ENCODE results near the gene GJB6.

GJB6 gene

GRCh38 chr13:20185366-20186056 lies 46.6 kb downstream of the GJB6 start:
- DNase-seq, result no peak

DNA sequence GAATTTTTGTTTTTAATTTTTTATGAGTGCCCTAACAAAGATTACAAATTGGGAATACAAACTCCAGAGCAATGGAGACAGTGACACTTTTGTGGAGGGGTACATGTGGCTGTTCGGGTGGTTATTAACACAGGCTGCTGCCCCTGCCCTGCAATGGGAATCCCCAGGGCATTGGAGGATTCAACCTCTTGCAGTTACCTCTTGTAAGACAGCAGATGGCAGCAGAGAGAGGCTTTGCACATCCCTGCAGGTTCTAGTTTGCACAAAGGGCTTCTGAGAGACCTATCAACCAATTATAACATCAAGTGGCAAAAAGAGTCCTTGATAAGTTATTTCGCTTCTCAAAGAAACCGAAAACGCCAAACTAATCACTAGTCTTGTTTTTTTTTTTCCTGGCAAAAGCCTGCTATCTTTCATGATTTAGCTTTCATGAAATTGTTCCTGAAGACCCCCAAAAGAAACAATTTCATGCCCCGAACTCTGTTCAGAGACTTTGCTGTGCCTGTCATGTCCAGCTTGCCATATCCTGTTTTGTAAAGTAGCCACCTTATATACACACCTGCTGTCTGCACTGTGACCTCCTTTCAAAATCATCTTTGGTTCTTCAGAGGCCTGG lies 49.8 kb downstream of the GJB6 start:
- DNase-seq, result no peak

GRCh38 chr13:20181188-20181587 lies 50.9 kb downstream of the GJB6 start:
- DNase-seq, result no peak

GRCh38 chr13:20178156-20178555 lies 54.0 kb downstream of the GJB6 start:
- DNase-seq, result no peak

DNA sequence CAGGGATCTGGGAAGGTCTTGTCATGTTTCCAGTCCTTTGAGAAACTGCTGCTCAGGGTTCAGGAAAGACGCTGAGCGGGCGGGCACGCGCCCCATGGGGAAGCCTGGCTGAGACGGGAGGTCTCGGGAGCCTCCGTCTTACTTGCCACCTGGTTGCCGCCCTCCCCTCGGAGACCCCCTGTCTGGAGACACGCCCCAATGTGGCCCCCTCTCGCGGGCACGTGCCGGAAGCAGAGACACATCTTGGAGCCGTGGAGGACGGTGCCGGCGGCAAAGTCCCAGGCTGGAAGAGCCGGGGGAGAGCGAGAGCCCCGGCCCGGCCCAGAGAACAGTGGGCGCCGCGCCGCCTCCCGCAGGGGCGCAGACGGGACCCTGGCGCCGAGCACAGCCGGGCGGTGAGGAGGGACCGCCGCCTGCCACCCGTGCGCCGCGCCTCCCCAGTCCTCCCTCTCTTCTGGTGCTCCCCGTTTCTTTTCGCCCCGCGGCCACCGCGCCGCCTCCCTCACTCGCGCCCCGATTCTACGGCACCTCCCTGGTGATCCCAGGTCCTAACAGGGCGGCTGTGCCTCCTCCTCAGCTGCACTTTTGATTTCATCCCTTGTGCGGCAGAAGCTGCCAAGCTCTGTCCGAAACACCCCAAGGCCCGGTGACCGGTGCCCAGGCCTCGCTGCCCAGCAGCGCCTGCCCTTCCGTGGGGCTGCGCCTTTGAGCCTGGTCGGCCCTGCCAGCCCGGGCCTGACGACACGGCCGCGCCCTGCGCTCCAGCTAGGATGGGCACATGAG lies 54.9 kb downstream of the GJB6 start:
- DNase-seq, result no peak

DNA sequence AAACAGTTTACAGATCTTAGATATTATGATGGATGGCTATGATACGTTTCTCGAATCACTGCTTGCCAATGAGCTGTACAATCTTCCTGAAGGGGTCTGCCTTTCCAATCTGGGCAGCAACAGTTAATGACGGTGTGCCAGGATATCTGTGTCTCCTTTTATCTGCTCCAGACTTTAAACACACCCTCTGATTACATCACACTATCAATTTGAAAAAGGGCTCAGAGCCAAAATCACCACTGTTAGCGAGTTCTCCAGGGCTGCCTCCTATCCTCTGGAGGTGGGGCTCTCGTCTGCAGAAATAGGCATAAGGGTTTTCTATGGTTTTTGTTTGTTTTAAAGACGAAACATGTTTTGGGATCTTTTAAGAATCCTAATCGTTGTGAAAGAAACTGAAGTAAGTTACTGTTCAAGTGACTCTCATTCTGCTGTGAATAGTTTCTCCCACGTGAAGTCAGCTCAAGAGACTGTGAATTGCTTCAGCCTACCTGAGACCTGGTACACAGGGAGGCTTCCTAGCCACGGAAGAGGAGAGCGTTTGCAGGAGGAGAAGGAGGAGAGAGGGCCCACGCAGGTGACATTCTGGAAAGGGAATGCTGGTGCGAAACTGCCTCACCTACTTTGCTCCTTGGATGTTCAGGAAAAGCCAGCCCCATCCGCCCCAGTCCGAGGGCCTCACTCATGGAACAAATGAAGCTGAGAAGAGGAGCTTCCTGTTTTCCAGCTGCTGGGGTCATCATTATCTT lies 56.0 kb downstream of the GJB6 start:
- no peak for DNase-seq

- DNase-seq, result no peak
Observed at GRCh38 chr13:20175406-20175794, 56.7 kb downstream of the GJB6 start.

DNA sequence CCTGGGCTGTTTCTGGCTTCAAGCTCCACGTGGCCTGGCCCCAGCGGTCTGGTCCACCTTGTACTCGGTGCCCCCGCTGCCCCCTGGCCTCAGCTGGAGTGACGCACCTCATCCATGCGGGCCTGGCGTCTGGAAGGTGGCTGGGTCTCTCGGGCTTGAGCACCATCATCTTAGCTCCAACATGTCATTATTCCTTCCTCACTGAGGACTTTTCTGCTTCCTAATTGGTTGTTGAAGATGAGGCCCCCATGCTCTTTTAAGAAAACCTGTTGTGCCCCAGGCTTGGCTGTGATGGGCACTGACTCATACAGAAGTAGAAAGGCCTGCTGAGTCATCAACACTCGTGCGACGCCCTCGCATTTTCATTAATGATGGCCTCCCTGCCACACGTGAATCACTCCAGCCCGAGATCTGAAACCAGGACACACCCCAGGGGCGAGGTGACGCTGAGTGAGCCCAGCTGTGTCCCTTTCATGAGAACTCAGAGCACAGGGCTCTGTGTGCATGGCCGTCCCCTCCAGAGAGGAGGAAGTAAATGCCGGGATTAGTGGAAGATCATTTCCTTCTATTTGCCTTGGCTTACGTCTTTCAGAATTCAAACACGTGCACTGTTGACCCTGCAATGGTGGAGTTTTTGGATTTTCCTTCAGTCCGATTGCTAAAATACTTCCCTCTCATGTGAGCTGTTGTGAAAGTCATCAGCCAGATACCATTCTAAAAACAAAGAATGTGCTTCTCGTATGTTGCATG lies 57.3 kb downstream of the GJB6 start:
- DNase-seq, result no peak

DNA sequence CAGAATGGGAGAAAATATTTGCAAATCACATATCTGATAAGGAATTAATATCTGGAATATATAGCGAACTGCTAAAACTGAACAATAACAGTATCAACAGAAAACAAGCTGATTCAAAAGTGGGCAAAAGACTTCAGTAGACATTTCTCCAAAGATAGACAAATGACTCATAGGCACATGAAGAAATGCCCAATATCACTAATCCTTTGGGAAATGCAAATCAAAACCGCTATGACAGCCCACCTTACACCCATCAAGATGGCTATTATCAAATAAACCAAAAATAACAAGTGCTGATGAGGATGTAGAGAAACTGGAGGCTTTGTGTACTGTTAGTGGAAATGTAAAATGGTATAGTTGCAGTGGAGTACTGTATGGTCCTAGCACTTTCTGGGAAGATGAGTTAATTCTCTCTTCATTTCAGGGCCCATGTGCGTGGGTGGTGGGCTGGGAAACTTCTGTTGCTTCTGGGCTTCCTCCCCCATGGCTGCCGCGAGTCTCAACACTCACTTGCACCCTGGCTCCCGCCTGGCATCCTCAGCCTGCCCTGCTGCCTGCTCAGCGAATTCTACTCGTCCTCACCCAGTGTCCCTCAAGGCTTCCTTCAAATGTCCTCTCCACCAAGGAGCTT lies 58.9 kb downstream of the GJB6 start:
- DNase-seq, result no peak

Data from activated gamma-delta T cell (primary cell).